GM23248 (cell line): ENCODE results near the gene RNF180. TPM values are rescaled to one million over a fixed set of nuclear protein-coding genes. Genes with fewer than 3 reads are reported as not detected.

ENCODE experiments used
- DNase-seq: peaks from one replicate; pipeline ENCODE4 v3.0.0-alpha.2; 2015
- H2AFZ ChIP-seq: fragments of 200-600 bp; sonication (generic); 2 replicates; pipeline ENCODE4 v1.6.1; 2016; ENCODE audit warnings: antibody characterized with exemption
- H3F3A ChIP-seq: fragments of 200-600 bp; sonication (generic); 2 replicates; pipeline ENCODE4 v1.6.1; 2016; ENCODE audit warnings: mild to moderate bottlenecking, antibody characterized with exemption, mixed run types; ENCODE audit not compliant: insufficient read depth
- H3K27ac ChIP-seq: fragments of 200-600 bp; sonication (generic); 2 replicates; pipeline ENCODE4 v1.5.1; 2016; ENCODE audit warnings: mild to moderate bottlenecking
- H3K27me3 ChIP-seq: fragments of 200-600 bp; sonication (generic); replicated peaks from 2 replicates; pipeline ENCODE4 v1.6.1; 2016; ENCODE audit warnings: mild to moderate bottlenecking; ENCODE audit not compliant: insufficient read depth
- H3K36me3 ChIP-seq: fragments of 200-600 bp; sonication (generic); 2 replicates; pipeline ENCODE4 v1.6.1; 2016; ENCODE audit warnings: low read depth, mild to moderate bottlenecking
- H3K4me1 ChIP-seq: fragments of 200-600 bp; sonication (generic); 2 replicates; pipeline ENCODE4 v1.6.1; 2016; ENCODE audit warnings: mild to moderate bottlenecking; ENCODE audit not compliant: insufficient read depth
- H3K4me2 ChIP-seq: fragments of 200-600 bp; sonication (generic); one replicate; pipeline ENCODE4 v1.6.1; 2016; ENCODE audit warnings: mild to moderate bottlenecking; ENCODE audit not compliant: unreplicated experiment
- H3K4me3 ChIP-seq: fragments of 200-600 bp; sonication (generic); 2 replicates; pipeline ENCODE4 v1.5.1; 2016; ENCODE audit warnings: mild to moderate bottlenecking
- H3K79me2 ChIP-seq: fragments of 200-600 bp; sonication (generic); 2 replicates; pipeline ENCODE4 v1.6.1; 2016; ENCODE audit warnings: mild to moderate bottlenecking; ENCODE audit not compliant: insufficient read depth
- H3K9ac ChIP-seq: fragments of 200-600 bp; sonication (generic); 2 replicates; pipeline ENCODE4 v1.6.1; 2016; ENCODE audit warnings: mild to moderate bottlenecking
- H3K9me2 ChIP-seq: fragments of 200-600 bp; sonication (generic); 2 replicates; pipeline ENCODE4 v1.6.1; 2016; ENCODE audit warnings: mixed run types, mild to moderate bottlenecking, moderate library complexity; ENCODE audit not compliant: insufficient read depth
- H3K9me3 ChIP-seq: fragments of 200-600 bp; sonication (generic); one replicate; pipeline ENCODE4 v1.6.1; 2017; ENCODE audit warnings: low read depth
- H4K20me1 ChIP-seq: fragments of 200-600 bp; sonication (generic); 2 replicates; pipeline ENCODE4 v1.6.0; 2016; ENCODE audit not compliant: insufficient read depth
- EZH2 ChIP-seq: fragments of 200-600 bp; sonication (generic); IDR thresholded peaks from 2 replicates; pipeline ENCODE4 v1.6.1; 2018; ENCODE audit warnings: antibody characterized with exemption, mild to moderate bottlenecking; ENCODE audit not compliant: insufficient read depth, poor library complexity, severe bottlenecking
- EZH2phosphoT487 ChIP-seq: fragments of 200-600 bp; sonication (generic); IDR thresholded peaks from 2 replicates; pipeline ENCODE4 v1.6.1; 2018; ENCODE audit warnings: antibody characterized with exemption, moderate library complexity, mild to moderate bottlenecking, low read depth; ENCODE audit not compliant: insufficient read depth
- WGBS, 2 experiments: methylation state at CpG; one replicate each; pipeline ENCODE4 v1.1.6; 2015 to 2017; ENCODE audit warnings: low lambda C conversion rate in 2 of 2, low coverage in 1 of 2; ENCODE audit errors: missing lambda C conversion rate in 2 of 2; 5-methylcytosine and 5-hydroxymethylcytosine counted together
- in situ Hi-C: fragments of 300-500 bp; cut with MboI; formaldehyde crosslinking; loops from 2 replicates; pipeline ENCODE4 v1.15.0; 2020
- polyA plus RNA-seq: library from polyadenylated mRNA; unstranded; fragments of >200 nt; fragmentation: Nextera tagmentation; extraction: Ambion mirVana; gene quantifications from 2 replicates; pipeline ENCODE4 v1.2.1, GENCODE V29; 2016
- total RNA-seq: library from RNA; depleted of rRNA; stranded (reverse); fragments of >200 nt; shearing (Covaris generic); gene quantifications from 2 replicates; pipeline ENCODE4 v1.2.3, GENCODE V29; 2014; rRNA removed

Gene RNF180, protein sequence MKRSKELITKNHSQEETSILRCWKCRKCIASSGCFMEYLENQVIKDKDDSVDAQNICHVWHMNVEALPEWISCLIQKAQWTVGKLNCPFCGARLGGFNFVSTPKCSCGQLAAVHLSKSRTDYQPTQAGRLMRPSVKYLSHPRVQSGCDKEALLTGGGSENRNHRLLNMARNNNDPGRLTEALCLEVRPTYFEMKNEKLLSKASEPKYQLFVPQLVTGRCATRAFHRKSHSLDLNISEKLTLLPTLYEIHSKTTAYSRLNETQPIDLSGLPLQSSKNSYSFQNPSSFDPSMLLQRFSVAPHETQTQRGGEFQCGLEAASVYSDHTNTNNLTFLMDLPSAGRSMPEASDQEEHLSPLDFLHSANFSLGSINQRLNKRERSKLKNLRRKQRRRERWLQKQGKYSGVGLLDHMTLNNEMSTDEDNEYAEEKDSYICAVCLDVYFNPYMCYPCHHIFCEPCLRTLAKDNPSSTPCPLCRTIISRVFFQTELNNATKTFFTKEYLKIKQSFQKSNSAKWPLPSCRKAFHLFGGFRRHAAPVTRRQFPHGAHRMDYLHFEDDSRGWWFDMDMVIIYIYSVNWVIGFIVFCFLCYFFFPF
- total RNA-seq = 0.32 TPM in 1 of 2 replicates, not detected in the other
- 0.04 and 0.10 TPM in 2 replicates for polyA plus RNA-seq

- H2AFZ ChIP-seq = peak within 1 kb of the TSS; percentile 72
- in situ Hi-C loops = no loop called here
Measured at GRCh38 chr5:64165500-64166200, at the start of gene RNF180. TSS of gene RNF180 (plus strand) at chr5:64165843. CDS start at chr5:64200808, 34,965 bp downstream.

GRCh38 chr5:64125521-64125920 lies 40.1 kb upstream of the RNF180 start:
- in situ Hi-C loops = no loop called here

More at GRCh38 chr5:64165500-64166200, at the start of gene RNF180:
- Histone ChIP-seq H3K36me3 (no peaks in the 10 kb centered on the region), H3K79me2 (no peaks in the 10 kb centered on the region), H3K4me1 (no peaks in the 10 kb centered on the region), H3K27ac (no peak within 1 kb of the TSS), H3K9me2 (no peaks in the 10 kb centered on the region), H3K9ac (peak within 1 kb of the TSS; percentile 31; the same call in 1 of the 2 replicates), H3K27me3 (peaks cover 57% of the 10 kb centered on the region), H4K20me1 (no peaks in the 10 kb centered on the region), H3K4me3 (peak within 1 kb of the TSS; percentile 63), H3K4me2 (peak within 1 kb of the TSS; percentile 76), H3K9me3 (no peaks in the 10 kb centered on the region), H3F3A (no peaks in the 10 kb centered on the region)
- peak; percentile 43 for DNase-seq
- 2 to 3% methylated on average over 55 to 77 of the region's 88 CpGs for WGBS, 2 experiments
- TF ChIP-seq EZH2phosphoT487 (no peak), EZH2 (no peak)

DNA sequence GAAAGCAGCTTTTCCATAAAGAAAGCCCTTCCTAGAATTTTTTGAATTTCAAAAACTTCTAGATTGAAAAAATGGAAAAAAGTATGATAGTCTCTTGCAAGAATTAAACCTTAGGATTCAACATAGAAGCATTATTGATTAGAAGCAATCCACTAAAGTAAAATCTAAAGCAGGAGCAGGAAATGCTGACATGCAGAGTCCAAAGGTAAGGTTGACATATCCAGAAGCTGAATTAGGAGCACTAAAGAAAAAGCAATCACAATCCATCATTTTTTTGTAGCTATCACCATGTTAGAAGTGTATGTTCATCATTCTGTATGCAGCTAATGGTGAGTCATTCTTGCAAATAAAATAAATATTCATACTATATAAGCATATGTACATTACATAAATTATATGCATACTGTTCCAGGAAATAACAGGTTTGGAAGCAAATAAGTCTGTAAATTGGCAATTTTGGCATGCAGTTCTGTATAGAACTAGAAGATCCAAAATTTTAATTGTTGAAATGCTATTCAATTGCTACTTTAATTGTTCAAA lies 39.4 kb upstream of the RNF180 start:
- Histone ChIP-seq H3K27ac (no peak overlapping the region), H3K4me2 (no peak overlapping the region), H2AFZ (no peak overlapping the region), H3K27me3 (no peaks in the 10 kb centered on the region), H3K4me3 (no peak overlapping the region), H3K9me2 (no peaks in the 10 kb centered on the region), H3K9ac (no peak overlapping the region), H4K20me1 (no peaks in the 10 kb centered on the region), H3K4me1 (no peaks in the 10 kb centered on the region), H3K9me3 (no peaks in the 10 kb centered on the region), H3K36me3 (no peaks in the 10 kb centered on the region), H3K79me2 (no peaks in the 10 kb centered on the region), H3F3A (no peaks in the 10 kb centered on the region)
- TF ChIP-seq EZH2 (no peak), EZH2phosphoT487 (no peak)
- in situ Hi-C loops = no loop called here
- no peak for DNase-seq

More at GRCh38 chr5:64125521-64125920, 40.1 kb upstream of the RNF180 start:
- no peaks in the 10 kb centered on the region for H3K79me2 ChIP-seq
- WGBS, 2 experiments = 0 to 3% methylated on average over 1 of the region's 1 CpG
- no peak overlapping the region for H3K9ac ChIP-seq
- no peak overlapping the region for H3K4me2 ChIP-seq
- no peaks in the 10 kb centered on the region for H3K9me2 ChIP-seq
- no peak overlapping the region for H2AFZ ChIP-seq
- no peak overlapping the region for H3K27ac ChIP-seq
- H3K36me3 ChIP-seq = no peaks in the 10 kb centered on the region
- TF ChIP-seq EZH2 = no peak
- no peaks in the 10 kb centered on the region for H4K20me1 ChIP-seq
- no peaks in the 10 kb centered on the region for H3K27me3 ChIP-seq
- H3K9me3 ChIP-seq = no peaks in the 10 kb centered on the region
- no peak for DNase-seq
- no peak overlapping the region for H3K4me3 ChIP-seq
- no peaks in the 10 kb centered on the region for H3K4me1 ChIP-seq
- H3F3A ChIP-seq = no peaks in the 10 kb centered on the region

GRCh38 chr5:64140018-64140417 lies 25.6 kb upstream of the RNF180 start:
- Histone ChIP-seq H3K4me3 (no peak overlapping the region), H2AFZ (no peak overlapping the region), H4K20me1 (no peaks in the 10 kb centered on the region), H3K27ac (no peak overlapping the region), H3K4me1 (peaks cover 11% of the 10 kb centered on the region), H3K36me3 (no peaks in the 10 kb centered on the region), H3K27me3 (no peaks in the 10 kb centered on the region), H3K4me2 (no peak overlapping the region), H3K9ac (no peak overlapping the region), H3K79me2 (no peaks in the 10 kb centered on the region), H3F3A (0 out of 2 replicates have a peak, but pooled peaks cover 8% of the 10 kb centered on the region), H3K9me3 (no peaks in the 10 kb centered on the region), H3K9me2 (no peaks in the 10 kb centered on the region)
- in situ Hi-C loops = no loop called here
- TF ChIP-seq EZH2phosphoT487 (no peak), EZH2 (no peak)
- no peak for DNase-seq
- 46 to 51% methylated on average over 3 of the region's 3 CpGs for WGBS, 2 experiments
